ENCODE measurements around the gene MGAT5B. TPM values are rescaled to one million over a fixed set of nuclear protein-coding genes. Genes with fewer than 3 reads are reported as not detected.

MGAT5B gene
- total RNA-seq, 1 donor: 0.42 TPM

DNA sequence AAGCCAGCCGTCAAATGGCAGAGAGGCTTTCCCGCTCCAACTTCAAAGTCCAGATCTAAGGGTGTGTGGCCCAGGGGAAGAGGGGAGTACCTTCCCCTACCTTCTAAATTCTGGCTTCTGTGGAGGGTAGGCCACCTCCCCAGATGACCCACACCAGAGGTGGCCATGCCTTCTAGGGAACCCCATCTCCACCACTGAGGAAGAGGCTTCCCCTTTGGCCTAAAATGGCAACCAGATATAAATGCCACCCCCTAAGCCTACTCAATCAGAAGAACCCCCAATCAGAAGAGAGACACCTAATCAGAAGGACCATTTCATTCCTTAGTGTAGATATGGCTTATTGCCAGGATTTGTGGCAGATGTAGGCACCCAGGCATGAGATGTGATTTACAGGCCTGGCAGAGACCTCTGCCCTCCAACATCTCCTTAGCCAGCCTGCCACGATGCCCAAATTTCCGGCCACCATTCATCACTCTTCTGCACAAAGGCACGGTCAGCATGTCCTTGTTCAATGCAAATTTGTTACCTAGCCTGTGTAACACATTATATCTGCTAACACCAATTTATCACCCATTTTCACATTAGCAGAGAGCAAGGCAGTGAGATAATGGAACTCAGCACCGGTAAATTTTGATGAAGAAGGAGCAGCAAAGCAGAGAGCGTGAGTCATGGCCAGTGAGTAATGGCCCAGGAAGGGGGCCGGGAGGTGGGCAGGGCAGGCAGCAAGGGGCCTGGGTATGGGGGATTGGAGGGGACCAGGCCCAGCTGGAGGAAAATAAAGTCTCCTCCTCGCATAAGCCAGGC is 1.2 kb upstream of the MGAT5B start:
- H3K4me3 ChIP-seq (ENCODE audit: low read length): no peak overlapping the region
- H3K4me1 ChIP-seq (ENCODE audit: insufficient read depth, low read length): peaks cover 6% of the 10 kb centered on the region
- no peaks in the 10 kb centered on the region for H3K9me3 ChIP-seq (ENCODE audit: low read depth, low read length)
- peaks cover 22% of the 10 kb centered on the region for H3K27me3 ChIP-seq (ENCODE audit: insufficient read depth, low read length)

DNA sequence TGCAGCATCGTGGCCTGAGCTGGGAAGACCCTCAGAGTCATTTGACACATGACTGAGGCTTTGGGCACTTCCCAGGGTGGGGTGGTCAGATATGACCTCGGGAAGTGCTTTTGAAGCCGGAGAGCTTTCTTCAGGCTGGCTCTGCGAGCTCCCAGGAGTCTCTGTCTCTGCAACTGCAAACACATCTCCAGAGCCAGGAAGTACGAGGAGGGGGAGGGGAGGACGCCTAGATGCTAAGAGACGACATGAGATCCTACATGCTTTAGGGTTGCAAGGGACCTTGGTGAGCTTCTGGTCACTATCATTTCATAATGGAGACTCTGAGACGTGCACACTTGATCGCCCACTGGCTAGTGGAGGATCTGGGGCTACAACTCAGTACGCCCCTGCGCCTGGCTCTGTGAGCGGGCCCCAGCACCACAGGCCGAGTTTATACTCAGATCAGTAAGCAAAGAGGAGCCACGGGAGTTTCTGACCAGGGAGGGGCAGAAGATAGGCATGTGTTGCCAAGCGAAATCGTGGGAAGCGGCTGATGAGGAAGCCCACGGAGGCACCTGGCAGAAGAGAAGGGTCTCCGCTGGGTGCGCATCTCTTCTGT is 527 bp upstream of the MGAT5B start:
- Histone ChIP-seq H3K4me3 (ENCODE audit: low read length) (no peak overlapping the region), H3K9me3 (ENCODE audit: low read depth, low read length) (no peaks in the 10 kb centered on the region), H3K27me3 (ENCODE audit: insufficient read depth, low read length) (peaks cover 22% of the 10 kb centered on the region), H3K4me1 (ENCODE audit: insufficient read depth, low read length) (peaks cover 6% of the 10 kb centered on the region)

DNA sequence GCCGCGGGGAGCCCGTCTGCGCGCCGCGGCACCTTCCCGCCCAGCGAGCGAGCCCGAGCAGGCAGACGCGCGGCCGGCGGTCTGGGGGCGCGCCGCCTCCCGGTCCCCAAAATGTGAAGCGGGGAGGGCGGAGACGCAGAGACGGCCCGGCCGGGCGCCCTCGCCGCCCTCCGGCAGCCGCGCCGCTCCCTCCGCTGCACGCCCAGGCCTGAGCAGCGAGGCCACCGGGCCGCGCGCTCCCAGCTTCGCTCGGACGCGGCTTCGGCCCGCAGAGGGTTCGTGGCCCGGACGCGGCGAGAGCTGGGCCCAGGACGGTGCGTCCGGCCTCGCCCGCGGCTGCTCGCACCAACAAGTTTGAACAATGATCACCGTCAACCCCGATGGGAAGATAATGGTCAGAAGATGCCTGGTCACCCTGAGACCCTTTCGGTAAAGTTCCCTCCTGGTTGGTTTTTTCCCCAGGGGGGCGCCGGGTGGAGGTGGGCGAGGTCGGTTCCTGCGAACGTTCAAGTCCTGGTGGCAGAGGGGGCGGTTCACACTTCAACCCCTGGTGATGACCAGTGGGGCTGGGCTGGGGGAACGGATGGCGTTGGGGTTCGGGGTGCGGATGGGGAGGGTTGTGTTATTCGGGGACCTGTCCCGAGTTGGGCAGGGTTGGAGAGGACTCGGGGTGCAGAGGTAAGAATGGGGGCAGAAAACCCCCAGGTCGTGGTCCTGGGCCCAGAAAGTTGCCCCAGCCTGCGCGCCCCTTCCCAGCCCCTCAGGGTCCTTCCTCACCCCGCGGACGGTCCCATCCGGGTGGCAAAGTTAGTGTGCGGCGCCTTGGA is 678 bp downstream of the MGAT5B start:
- Histone ChIP-seq H3K9me3 (ENCODE audit: low read depth, low read length) (no peaks in the 10 kb centered on the region), H3K4me1 (ENCODE audit: insufficient read depth, low read length) (peaks cover 6% of the 10 kb centered on the region), H3K27me3 (ENCODE audit: insufficient read depth, low read length) (peaks cover 22% of the 10 kb centered on the region), H3K4me3 (ENCODE audit: low read length) (no peak overlapping the region)

DNA sequence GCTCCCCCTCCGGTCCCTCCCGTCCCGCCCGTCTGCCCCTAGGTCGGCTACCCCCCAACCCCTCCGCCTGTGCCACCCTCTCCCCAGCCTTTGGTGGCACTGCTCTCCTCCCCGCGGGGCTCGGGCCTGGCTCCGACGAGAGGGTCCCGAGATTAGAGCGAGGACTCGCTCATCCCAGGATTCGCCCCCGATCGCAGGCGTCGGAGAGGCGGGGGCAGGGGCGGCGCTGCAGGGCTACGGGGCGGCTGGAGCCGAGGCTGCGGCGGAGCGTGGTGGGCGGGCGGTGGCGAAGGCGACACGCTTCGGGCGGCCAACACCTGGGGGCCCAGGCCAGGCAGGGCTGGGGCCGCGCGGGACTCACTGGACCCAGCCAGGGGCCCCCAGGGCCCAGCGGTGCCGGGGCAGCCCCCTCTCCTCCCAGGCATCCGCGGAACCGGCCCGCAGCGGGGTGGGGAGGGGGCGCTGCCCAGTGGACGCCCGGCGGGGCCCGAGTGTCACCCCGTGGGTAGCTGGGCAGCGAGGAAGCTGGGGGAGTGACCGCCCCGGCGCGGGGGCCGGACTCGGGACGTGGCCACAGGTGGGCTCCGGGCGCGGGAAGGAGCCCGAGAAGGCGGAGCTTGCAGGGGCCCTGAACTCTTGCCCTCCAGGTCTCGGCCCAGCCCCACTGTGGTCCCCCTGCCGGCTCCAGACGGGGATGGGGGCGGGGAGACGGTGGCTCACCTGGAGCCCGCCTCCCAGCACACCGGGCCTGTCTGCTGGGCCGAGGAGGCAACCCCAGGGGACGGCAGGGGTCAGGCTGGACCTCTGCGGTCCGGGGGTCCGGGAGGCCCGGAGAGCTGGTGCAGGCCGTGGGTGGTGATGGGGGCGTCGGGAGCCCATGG is 1.5 kb downstream of the MGAT5B start:
- Histone ChIP-seq H3K9me3 (ENCODE audit: low read depth, low read length) (no peaks in the 10 kb centered on the region), H3K27me3 (ENCODE audit: insufficient read depth, low read length) (peaks cover 22% of the 10 kb centered on the region), H3K4me3 (ENCODE audit: low read length) (no peak overlapping the region), H3K4me1 (ENCODE audit: insufficient read depth, low read length) (peaks cover 6% of the 10 kb centered on the region)

DNA sequence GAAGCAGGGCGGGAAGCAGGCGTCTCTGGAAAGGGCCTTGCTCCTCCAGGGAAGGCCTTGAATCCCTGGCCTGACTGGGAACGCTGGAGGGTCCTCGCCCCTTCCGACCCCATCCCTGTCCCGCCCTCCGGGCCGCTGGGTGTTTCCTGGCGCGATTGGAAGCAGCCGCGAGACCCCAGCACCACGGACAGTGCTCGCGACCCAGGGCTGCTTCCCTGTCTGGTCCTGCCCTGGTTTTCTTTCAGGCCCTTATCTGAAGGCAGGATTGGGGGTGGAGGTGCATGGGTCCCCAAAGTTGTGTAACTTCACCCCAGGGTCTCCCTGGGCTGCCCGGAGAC is 2.1 kb downstream of the MGAT5B start:
- Histone ChIP-seq H3K27me3 (ENCODE audit: insufficient read depth, low read length) (peaks cover 22% of the 10 kb centered on the region), H3K4me3 (ENCODE audit: low read length) (no peak overlapping the region), H3K4me1 (ENCODE audit: insufficient read depth, low read length) (peaks cover 6% of the 10 kb centered on the region), H3K9me3 (ENCODE audit: low read depth, low read length) (no peaks in the 10 kb centered on the region)

DNA sequence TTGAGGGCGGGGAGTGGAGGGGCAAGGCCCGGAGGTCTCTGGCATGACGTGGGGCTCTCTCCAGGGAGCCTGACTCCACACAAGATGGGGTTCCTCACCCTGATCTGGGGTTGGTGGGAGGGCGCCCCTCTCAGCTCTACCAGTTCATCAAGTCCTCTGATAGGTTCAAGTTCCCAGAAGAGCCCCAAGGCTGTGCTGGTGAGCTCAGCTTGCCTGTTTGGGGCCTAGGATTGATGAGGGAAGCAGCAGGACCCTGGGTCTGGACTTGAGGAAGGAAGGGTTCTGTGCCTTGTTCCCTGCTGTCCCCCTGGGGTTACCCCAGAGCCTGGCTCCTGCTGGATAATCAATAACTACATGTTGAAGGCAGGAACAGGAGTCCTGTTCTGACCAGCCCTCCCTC is 3.5 kb downstream of the MGAT5B start:
- Histone ChIP-seq H3K27me3 (ENCODE audit: insufficient read depth, low read length) (peaks cover 22% of the 10 kb centered on the region), H3K4me3 (ENCODE audit: low read length) (no peak overlapping the region), H3K9me3 (ENCODE audit: low read depth, low read length) (no peaks in the 10 kb centered on the region), H3K4me1 (ENCODE audit: insufficient read depth, low read length) (peaks cover 6% of the 10 kb centered on the region)

DNA sequence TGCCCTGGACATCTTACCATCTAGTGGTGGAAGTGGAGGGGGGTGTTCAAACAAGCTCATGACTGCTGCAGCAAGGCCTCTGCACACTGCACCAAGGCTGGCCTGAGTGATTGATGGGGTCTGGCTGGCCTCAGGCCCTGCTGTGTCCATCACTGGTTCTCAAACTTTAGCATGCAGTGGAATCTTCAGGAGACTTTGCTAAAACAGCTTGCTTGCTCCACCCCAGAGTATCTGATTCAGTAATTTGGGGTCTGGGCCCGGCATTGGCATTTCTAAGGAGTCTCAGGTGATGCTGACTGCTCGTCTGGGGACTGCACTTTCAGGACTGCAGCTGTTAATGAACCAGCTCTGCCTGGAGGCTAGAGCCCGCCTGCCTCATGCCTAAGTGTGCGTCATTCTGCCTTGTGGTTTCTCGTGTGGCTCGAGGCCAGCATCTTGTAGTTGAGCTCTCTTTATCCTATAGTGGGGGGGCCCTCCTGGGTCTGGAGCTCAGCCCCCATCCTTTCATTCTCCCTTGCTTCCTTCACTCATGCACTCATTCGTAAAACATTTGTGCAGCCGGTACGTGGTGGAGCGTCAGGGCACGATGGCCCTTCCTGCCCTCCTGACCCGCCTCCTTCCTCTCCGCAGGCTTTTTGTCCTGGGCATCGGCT is 4.1 kb downstream of the MGAT5B start:
- no peaks in the 10 kb centered on the region for H3K9me3 ChIP-seq (ENCODE audit: low read depth, low read length)
- H3K4me1 ChIP-seq (ENCODE audit: insufficient read depth, low read length): peaks cover 6% of the 10 kb centered on the region
- no peak overlapping the region for H3K4me3 ChIP-seq (ENCODE audit: low read length)
- peaks cover 20% of the 10 kb centered on the region for H3K27me3 ChIP-seq (ENCODE audit: insufficient read depth, low read length)

DNA sequence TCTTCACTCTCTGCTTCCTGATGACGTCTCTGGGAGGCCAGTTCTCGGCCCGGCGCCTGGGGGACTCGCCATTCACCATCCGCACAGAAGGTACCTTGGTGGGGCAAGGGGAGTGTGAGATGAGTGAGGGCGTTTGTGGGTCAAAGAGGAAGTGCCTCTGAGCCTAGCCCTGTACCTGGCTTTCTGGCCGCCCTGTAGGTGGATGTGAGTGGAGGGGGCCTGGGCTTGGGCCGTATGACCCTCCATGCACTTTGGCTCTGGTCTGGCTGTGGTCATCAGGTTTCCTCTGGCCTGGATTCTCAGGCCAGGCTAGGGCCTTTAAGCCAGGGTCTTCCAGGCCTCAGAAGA is 4.6 kb downstream of the MGAT5B start:
- Histone ChIP-seq H3K4me3 (ENCODE audit: low read length) (no peak overlapping the region), H3K27me3 (ENCODE audit: insufficient read depth, low read length) (peaks cover 15% of the 10 kb centered on the region), H3K4me1 (ENCODE audit: insufficient read depth, low read length) (peaks cover 6% of the 10 kb centered on the region), H3K9me3 (ENCODE audit: low read depth, low read length) (no peaks in the 10 kb centered on the region)

DNA sequence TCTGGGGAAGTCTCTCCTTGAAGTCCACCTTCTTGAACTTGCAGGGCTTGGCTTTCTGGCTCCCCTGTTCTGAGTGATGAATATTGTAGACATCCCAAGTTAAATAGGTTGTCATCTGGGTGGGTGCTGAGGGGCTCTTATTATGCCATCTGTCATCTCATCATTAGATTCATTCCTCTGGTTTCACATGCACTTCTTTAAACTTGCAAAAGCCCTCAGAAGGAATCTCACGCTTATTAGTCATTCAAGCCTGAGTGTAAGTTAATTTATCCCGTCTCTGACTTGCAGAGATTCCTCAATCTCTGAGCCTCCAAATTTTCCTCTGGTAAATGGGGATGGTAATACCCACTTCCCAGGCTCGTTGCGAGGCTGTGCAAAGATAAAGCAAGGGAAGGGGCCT is 5.7 kb downstream of the MGAT5B start:
- Histone ChIP-seq H3K27me3 (ENCODE audit: insufficient read depth, low read length) (peaks cover 13% of the 10 kb centered on the region), H3K4me1 (ENCODE audit: insufficient read depth, low read length) (peaks cover 3% of the 10 kb centered on the region), H3K4me3 (ENCODE audit: low read length) (no peak overlapping the region), H3K9me3 (ENCODE audit: low read depth, low read length) (no peaks in the 10 kb centered on the region)

DNA sequence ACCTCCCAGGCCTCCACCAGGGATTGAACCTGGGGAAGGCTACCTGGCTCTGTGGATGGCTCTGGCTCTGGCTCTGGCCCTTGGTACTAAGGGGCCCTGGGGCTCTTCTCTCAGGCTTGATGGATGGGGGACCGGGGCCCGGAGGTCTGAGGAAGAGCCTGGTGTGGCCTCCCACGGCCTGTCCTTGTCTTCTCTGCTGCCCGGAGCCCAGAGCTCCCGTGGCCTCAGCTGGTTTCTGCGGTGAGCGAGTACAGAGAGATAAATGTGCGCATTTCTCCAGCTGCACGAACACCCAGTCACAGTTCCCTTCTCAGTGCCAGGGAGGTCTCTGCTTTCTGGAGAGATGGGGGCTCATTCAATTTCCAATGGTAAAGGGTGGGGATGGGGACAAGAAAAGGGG is 9.2 kb downstream of the MGAT5B start:
- H3K9me3 ChIP-seq (ENCODE audit: low read depth, low read length): no peaks in the 10 kb centered on the region
- H3K27me3 ChIP-seq (ENCODE audit: insufficient read depth, low read length): no peaks in the 10 kb centered on the region
- no peak overlapping the region for H3K4me3 ChIP-seq (ENCODE audit: low read length)
- no peaks in the 10 kb centered on the region for H3K4me1 ChIP-seq (ENCODE audit: insufficient read depth, low read length)

DNA sequence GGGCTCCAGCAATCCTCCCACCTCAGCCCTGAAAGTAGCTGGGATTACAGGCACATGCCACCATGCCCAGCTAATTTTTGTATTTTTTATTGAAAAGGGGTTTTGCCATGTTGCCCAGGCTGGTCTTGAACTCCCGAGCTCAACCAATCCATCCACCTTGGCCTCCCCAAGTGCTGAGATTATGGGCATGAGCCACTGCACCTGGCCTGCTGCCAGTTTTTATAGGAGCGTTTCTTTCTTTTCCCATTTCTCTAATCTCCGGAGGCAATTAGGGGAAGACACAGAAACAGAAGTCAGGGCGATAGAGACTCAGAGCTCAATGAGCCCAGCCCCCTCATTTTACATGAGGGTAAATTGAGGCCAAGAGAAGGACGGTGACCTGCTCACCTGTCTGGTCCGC is 10.4 kb downstream of the MGAT5B start:
- H3K27me3 ChIP-seq (ENCODE audit: insufficient read depth, low read length): no peaks in the 10 kb centered on the region
- no peaks in the 10 kb centered on the region for H3K4me1 ChIP-seq (ENCODE audit: insufficient read depth, low read length)
- no peaks in the 10 kb centered on the region for H3K9me3 ChIP-seq (ENCODE audit: low read depth, low read length)
- no peak overlapping the region for H3K4me3 ChIP-seq (ENCODE audit: low read length)

DNA sequence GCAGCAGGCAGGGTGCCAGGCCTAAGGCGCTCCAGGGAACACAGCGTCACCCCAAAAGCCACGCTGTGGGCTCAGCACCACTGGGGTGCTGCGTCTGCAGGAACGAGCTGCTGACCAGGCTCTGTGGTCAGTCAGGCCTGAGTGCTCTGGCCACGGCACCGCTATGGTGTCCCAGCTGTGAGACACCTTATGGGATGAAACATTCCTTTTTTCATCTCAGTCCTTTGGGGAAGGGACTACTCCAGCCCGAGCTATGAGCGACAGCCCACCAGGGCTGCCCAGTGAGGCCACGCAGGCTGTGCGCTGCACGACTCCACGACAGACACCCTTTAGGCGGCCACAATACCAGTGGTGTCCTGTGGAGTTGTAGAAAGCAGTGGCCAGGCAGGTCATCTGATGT is 11.1 kb downstream of the MGAT5B start:
- Histone ChIP-seq H3K4me3 (ENCODE audit: low read length) (no peak overlapping the region), H3K9me3 (ENCODE audit: low read depth, low read length) (no peaks in the 10 kb centered on the region), H3K27me3 (ENCODE audit: insufficient read depth, low read length) (no peaks in the 10 kb centered on the region), H3K4me1 (ENCODE audit: insufficient read depth, low read length) (no peaks in the 10 kb centered on the region)

DNA sequence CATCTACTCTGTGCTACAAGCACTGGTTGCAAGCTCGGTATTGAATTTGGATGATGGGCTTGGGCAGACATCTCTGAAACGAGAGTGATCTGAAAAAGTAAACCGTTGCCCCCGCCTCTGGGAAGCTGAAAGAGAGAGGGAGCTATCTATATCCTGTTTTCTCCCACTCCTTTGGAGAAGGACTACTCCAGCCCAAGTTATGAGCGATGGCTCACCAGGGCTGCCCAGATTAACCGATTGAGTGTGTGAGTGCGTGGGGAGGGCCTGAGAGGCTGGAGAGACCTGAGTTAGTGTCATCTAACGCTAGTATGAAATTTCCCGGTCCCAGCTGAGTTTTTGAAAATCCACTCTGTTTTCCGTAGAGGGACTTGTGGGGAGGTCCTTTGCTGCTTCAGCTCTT is 11.5 kb downstream of the MGAT5B start:
- Histone ChIP-seq H3K27me3 (ENCODE audit: insufficient read depth, low read length) (no peaks in the 10 kb centered on the region), H3K4me3 (ENCODE audit: low read length) (no peak overlapping the region), H3K4me1 (ENCODE audit: insufficient read depth, low read length) (no peaks in the 10 kb centered on the region), H3K9me3 (ENCODE audit: low read depth, low read length) (no peaks in the 10 kb centered on the region)

DNA sequence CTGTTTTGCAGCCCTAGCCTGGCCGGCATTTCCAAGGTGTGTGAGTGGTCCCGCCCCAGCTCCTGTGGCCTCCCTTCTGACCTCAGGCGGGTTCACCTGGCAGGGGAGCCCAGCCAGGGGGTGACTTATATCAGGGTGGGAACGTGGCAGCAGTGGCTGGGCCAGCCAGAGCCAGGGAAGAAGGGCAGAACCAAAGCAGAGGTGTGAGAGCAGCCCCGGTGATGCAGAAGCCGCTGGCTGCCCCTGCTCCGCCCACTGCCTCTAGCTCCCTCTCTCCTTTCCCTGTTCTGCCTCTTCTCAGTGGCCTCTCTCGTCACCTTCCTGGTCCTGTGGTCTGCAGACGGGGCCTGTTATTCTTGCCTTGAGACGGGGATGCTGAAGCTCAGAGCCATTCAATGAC is 12.1 kb downstream of the MGAT5B start:
- no peaks in the 10 kb centered on the region for H3K9me3 ChIP-seq (ENCODE audit: low read depth, low read length)
- no peaks in the 10 kb centered on the region for H3K4me1 ChIP-seq (ENCODE audit: insufficient read depth, low read length)
- no peaks in the 10 kb centered on the region for H3K27me3 ChIP-seq (ENCODE audit: insufficient read depth, low read length)
- no peak overlapping the region for H3K4me3 ChIP-seq (ENCODE audit: low read length)

Data from mononuclear cell (primary cell).